Uterus (tissue), 2 donors: ENCODE measurements around the gene AKT1.

Experiments
- CTCF ChIP-seq, 4 experiments: fragments of 200-600 bp in 2 of 4; fragments of 450-650 bp in 2 of 4; sonication (generic) in 2 of 4; IDR thresholded peaks; one replicate each; pipeline ENCODE4 v1.5.1; 2016 to 2019; ENCODE audit warnings: antibody characterized with exemption in 4 of 4, mild to moderate bottlenecking in 2 of 4, moderate library complexity in 1 of 4
- POLR2A ChIP-seq, 2 donors: fragments of 450-650 bp; IDR thresholded peaks; one replicate each; pipeline ENCODE4 v1.6.1; 2016; ENCODE audit warnings: antibody characterized with exemption in 2 of 2, mild to moderate bottlenecking in 1 of 2, moderate library complexity in 1 of 2

- no peak for TF ChIP-seq CTCF (IDR thresholded peaks at IDR 0.05)
- TF ChIP-seq POLR2A (IDR thresholded peaks at IDR 0.05): no peak
These were observed 27.5 kb upstream of the AKT1 start for GRCh38 chr14:104822821-104823615.
